Measurements from ENCODE around the gene U2AF2. TPM values are rescaled to one million over a fixed set of nuclear protein-coding genes. Genes with fewer than 3 reads are reported as not detected.

Gene U2AF2
- total and polyA plus RNA-seq, 2 experiments from 2014 or later: 73.1 to 233 TPM

DNA sequence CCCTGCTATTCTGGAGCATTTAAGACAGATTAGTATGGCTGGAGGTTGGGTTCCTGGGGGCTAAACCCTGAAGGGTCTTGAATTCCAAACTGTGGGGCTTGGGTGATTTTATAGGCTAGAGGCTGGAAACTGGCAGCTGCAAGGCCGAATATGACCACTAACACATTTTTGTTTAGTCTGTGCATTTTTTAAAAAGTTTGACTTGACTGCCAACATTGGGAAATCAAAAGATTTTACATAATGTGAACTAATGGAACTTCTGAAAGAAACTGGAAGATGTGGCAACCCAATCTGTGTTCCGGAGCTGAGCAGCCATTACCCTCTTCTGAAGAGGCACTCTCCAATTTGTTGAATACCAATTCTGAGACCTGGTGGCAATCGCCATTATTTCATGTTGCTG lies 35.5 kb upstream of the U2AF2 start (continued):
- TF ChIP-seq, protein P1, sequence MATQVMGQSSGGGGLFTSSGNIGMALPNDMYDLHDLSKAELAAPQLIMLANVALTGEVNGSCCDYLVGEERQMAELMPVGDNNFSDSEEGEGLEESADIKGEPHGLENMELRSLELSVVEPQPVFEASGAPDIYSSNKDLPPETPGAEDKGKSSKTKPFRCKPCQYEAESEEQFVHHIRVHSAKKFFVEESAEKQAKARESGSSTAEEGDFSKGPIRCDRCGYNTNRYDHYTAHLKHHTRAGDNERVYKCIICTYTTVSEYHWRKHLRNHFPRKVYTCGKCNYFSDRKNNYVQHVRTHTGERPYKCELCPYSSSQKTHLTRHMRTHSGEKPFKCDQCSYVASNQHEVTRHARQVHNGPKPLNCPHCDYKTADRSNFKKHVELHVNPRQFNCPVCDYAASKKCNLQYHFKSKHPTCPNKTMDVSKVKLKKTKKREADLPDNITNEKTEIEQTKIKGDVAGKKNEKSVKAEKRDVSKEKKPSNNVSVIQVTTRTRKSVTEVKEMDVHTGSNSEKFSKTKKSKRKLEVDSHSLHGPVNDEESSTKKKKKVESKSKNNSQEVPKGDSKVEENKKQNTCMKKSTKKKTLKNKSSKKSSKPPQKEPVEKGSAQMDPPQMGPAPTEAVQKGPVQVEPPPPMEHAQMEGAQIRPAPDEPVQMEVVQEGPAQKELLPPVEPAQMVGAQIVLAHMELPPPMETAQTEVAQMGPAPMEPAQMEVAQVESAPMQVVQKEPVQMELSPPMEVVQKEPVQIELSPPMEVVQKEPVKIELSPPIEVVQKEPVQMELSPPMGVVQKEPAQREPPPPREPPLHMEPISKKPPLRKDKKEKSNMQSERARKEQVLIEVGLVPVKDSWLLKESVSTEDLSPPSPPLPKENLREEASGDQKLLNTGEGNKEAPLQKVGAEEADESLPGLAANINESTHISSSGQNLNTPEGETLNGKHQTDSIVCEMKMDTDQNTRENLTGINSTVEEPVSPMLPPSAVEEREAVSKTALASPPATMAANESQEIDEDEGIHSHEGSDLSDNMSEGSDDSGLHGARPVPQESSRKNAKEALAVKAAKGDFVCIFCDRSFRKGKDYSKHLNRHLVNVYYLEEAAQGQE (IDR thresholded peaks at IDR 0.05; ENCODE audit: unreplicated experiment): no peak
- TF ChIP-seq, protein P2, sequence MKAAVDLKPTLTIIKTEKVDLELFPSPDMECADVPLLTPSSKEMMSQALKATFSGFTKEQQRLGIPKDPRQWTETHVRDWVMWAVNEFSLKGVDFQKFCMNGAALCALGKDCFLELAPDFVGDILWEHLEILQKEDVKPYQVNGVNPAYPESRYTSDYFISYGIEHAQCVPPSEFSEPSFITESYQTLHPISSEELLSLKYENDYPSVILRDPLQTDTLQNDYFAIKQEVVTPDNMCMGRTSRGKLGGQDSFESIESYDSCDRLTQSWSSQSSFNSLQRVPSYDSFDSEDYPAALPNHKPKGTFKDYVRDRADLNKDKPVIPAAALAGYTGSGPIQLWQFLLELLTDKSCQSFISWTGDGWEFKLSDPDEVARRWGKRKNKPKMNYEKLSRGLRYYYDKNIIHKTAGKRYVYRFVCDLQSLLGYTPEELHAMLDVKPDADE (IDR thresholded peaks at IDR 0.05): no peak
- TF ChIP-seq ZNF114 (CRISPR knock-in tag; IDR thresholded peaks at IDR 0.05) (no peak), STAT1 (IDR thresholded peaks at IDR 0.05; ENCODE audit: unreplicated experiment) (no peak), EZH2 (IDR thresholded peaks at IDR 0.05; ENCODE audit: low read depth, unreplicated experiment) (no peak)

DNA sequence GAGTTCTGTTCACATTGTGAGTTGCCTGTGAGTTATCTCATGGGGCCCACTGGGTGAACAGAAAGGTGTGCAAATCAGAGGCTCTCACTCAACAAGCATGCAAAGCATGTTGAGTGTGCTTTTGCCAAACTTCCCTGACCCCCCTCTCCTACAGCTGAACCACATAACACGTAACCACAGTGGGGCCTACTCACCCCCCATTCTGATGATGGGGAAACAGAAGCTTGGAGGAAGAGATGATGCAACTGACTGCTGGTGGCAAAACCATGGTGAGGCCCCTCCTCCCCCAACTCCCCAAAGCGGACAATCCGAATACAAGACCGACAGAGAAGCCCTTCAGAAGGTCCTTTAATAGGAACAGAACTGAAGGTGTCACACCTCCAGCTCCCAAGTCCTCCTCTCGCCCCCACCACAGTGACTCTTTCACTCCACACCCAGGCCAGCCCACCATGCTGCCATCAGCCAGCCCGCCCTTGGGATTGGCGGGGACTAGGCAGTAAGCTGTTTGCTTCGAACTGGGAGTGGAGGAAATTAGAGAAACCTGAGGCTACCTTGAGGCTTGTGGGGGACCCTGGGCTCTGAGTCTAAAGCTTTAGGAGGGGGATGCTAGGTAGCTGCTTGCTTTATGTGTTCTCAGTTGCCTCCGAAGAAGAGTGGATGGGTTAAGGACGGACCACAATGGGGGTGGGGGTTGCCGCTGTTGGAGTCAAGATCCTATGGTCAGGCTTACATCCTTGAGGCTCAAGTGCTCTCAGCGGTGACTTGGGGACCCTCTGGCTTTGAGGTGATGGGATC lies 34.2 kb upstream of the U2AF2 start:
- Mint-ChIP-seq H3K27me3 (ENCODE audit: insufficient read depth, low read depth, poor library complexity) (peaks cover 24% of the 10 kb centered on the region), H3K36me3 (ENCODE audit: low read depth) (peaks cover 48% of the 10 kb centered on the region), H3K27ac (no peak overlapping the region; the same call in 1 of the 2 replicates), H3K4me1 (peaks cover 16% of the 10 kb centered on the region; the same call in 2 of the 3 replicates), H3K4me3 (no peak overlapping the region), H3K9me3 (peaks cover 5% of the 10 kb centered on the region)
- H3K27ac ChIP-seq (ENCODE audit: low read depth): no peak overlapping the region
- no peak overlapping the region for H3K4me3 ChIP-seq
- no peaks in the 10 kb centered on the region; the same call in 1 of the 2 replicates for H3K4me1 ChIP-seq (ENCODE audit: insufficient read depth)
- ATAC-seq (no peak), DNase-seq (ENCODE audit: low spot score) (no peak)
- H3K36me3 ChIP-seq (ENCODE audit: insufficient read depth): no peaks in the 10 kb centered on the region
- H3K27me3 ChIP-seq (ENCODE audit: insufficient read depth): no peaks in the 10 kb centered on the region
- peaks cover 9% of the 10 kb centered on the region for H3K79me2 ChIP-seq (replicated peaks; ENCODE audit: insufficient read depth)
- peaks cover 5% of the 10 kb centered on the region for H4K20me1 ChIP-seq (replicated peaks; ENCODE audit: insufficient read depth)
- H2AFZ ChIP-seq: no peak overlapping the region
- no peak overlapping the region for H3K4me2 ChIP-seq
- H3K9me2 ChIP-seq (ENCODE audit: insufficient read depth): no peaks in the 10 kb centered on the region
- H3F3A ChIP-seq (replicated peaks; ENCODE audit: low read depth): peaks cover 12% of the 10 kb centered on the region
- TF ChIP-seq STAT1 (IDR thresholded peaks at IDR 0.05; ENCODE audit: unreplicated experiment) (no peak), ZNF331 (CRISPR knock-in tag; IDR thresholded peaks at IDR 0.05; ENCODE audit: low read depth) (no peak), EZH2phosphoT487 (IDR thresholded peaks at IDR 0.05; ENCODE audit: unreplicated experiment) (no peak), CREB1 (CRISPR knock-in tag; IDR thresholded peaks at IDR 0.05; ENCODE audit: low read depth) (no peak), JUNB (IDR thresholded peaks at IDR 0.05; ENCODE audit: unreplicated experiment) (no peak), POLR2AphosphoS5 (IDR thresholded peaks at IDR 0.05; ENCODE audit: low read depth) (no peak), EZH2 (IDR thresholded peaks at IDR 0.05; ENCODE audit: low read depth, unreplicated experiment) (no peak), NANOG (IDR thresholded peaks at IDR 0.05; ENCODE audit: borderline replicate concordance) (no peak), ZNF114 (CRISPR knock-in tag; IDR thresholded peaks at IDR 0.05) (no peak)
- TF ChIP-seq, protein P1 (IDR thresholded peaks at IDR 0.05; ENCODE audit: unreplicated experiment): no peak
- TF ChIP-seq, protein P3, sequence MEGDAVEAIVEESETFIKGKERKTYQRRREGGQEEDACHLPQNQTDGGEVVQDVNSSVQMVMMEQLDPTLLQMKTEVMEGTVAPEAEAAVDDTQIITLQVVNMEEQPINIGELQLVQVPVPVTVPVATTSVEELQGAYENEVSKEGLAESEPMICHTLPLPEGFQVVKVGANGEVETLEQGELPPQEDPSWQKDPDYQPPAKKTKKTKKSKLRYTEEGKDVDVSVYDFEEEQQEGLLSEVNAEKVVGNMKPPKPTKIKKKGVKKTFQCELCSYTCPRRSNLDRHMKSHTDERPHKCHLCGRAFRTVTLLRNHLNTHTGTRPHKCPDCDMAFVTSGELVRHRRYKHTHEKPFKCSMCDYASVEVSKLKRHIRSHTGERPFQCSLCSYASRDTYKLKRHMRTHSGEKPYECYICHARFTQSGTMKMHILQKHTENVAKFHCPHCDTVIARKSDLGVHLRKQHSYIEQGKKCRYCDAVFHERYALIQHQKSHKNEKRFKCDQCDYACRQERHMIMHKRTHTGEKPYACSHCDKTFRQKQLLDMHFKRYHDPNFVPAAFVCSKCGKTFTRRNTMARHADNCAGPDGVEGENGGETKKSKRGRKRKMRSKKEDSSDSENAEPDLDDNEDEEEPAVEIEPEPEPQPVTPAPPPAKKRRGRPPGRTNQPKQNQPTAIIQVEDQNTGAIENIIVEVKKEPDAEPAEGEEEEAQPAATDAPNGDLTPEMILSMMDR (conservative IDR thresholded peaks at IDR 0.05; ENCODE audit: low read depth in 2 of 2): no peak
- TF ChIP-seq, protein P2 (IDR thresholded peaks at IDR 0.05): no peak

Measured in GM23338 (cell line).